Activated T-cell treated with anti-CD3 and anti-CD28 coated beads, Interleukin-2, amount 50 U/mL, for 24 hours (primary cell): ENCODE measurements around the gene ADORA1.

ENCODE experiments used
- DNase-seq: peaks from one replicate; pipeline ENCODE4 v3.0.0-alpha.2; 2020
- H3K27ac Mint-ChIP-seq: 2 replicates; pipeline ENCODE4 v1.8.0; 2020; ENCODE audit warnings: mild to moderate bottlenecking, mixed read lengths
- H3K27me3 Mint-ChIP-seq: 2 replicates; pipeline ENCODE4 v1.8.0; 2020; ENCODE audit warnings: mixed read lengths
- H3K36me3 Mint-ChIP-seq: 2 replicates; pipeline ENCODE4 v1.8.0; 2020; ENCODE audit warnings: low read depth, mixed read lengths
- H3K4me1 Mint-ChIP-seq: 2 replicates; pipeline ENCODE4 v1.8.0; 2020; ENCODE audit warnings: low read depth, mixed read lengths
- H3K4me3 Mint-ChIP-seq: 2 replicates; pipeline ENCODE4 v1.8.0; 2020; ENCODE audit warnings: mild to moderate bottlenecking, moderate library complexity, mixed read lengths
- H3K9me3 Mint-ChIP-seq: 2 replicates; pipeline ENCODE4 v1.8.0; 2020; ENCODE audit warnings: mixed read lengths

ADORA1 gene

GRCh38 chr1:203124011-203124410 lies 3.5 kb upstream of the ADORA1 start:
- H3K27ac Mint-ChIP-seq: no peak overlapping the region
- H3K9me3 Mint-ChIP-seq: no peaks in the 10 kb centered on the region
- peaks cover 11% of the 10 kb centered on the region for H3K4me1 Mint-ChIP-seq
- no peaks in the 10 kb centered on the region for H3K36me3 Mint-ChIP-seq
- H3K4me3 Mint-ChIP-seq: no peak overlapping the region
- no peak for DNase-seq
- H3K27me3 Mint-ChIP-seq: peaks cover 82% of the 10 kb centered on the region

- no peaks in the 10 kb centered on the region for H3K36me3 Mint-ChIP-seq
- H3K27ac Mint-ChIP-seq: no peak overlapping the region
- H3K4me3 Mint-ChIP-seq: no peak overlapping the region
- H3K27me3 Mint-ChIP-seq: peaks cover 84% of the 10 kb centered on the region
- no peak for DNase-seq
- peaks cover 11% of the 10 kb centered on the region for H3K4me1 Mint-ChIP-seq
- no peaks in the 10 kb centered on the region for H3K9me3 Mint-ChIP-seq
Observed at GRCh38 chr1:203124546-203125317, 2.8 kb upstream of the ADORA1 start.

GRCh38 chr1:203126151-203126865 lies 1.2 kb upstream of the ADORA1 start:
- Mint-ChIP-seq H3K27me3 (peaks cover 77% of the 10 kb centered on the region), H3K9me3 (no peaks in the 10 kb centered on the region), H3K36me3 (no peaks in the 10 kb centered on the region), H3K4me1 (peaks cover 11% of the 10 kb centered on the region), H3K27ac (no peak overlapping the region), H3K4me3 (no peak overlapping the region)
- peak; percentile 9 for DNase-seq

- Mint-ChIP-seq H3K36me3 (no peaks in the 10 kb centered on the region), H3K27me3 (peaks cover 70% of the 10 kb centered on the region), H3K27ac (no peak overlapping the region), H3K9me3 (no peaks in the 10 kb centered on the region), H3K4me1 (peaks cover 11% of the 10 kb centered on the region), H3K4me3 (no peak overlapping the region)
- DNase-seq: peak; percentile 13
Observed at GRCh38 chr1:203126866-203127665, 460 bp upstream of the ADORA1 start.

- no peak for DNase-seq
- Mint-ChIP-seq H3K4me3 (no peak overlapping the region), H3K27ac (no peak overlapping the region), H3K4me1 (peaks cover 11% of the 10 kb centered on the region), H3K36me3 (no peaks in the 10 kb centered on the region), H3K27me3 (peaks cover 68% of the 10 kb centered on the region), H3K9me3 (no peaks in the 10 kb centered on the region)
Observed at GRCh38 chr1:203128431-203128715, 847 bp downstream of the ADORA1 start.

GRCh38 chr1:203128716-203129500 lies 1.4 kb downstream of the ADORA1 start:
- Mint-ChIP-seq H3K36me3 (no peaks in the 10 kb centered on the region), H3K27ac (no peak overlapping the region), H3K4me3 (no peak overlapping the region), H3K4me1 (peaks cover 11% of the 10 kb centered on the region), H3K9me3 (no peaks in the 10 kb centered on the region), H3K27me3 (peaks cover 66% of the 10 kb centered on the region)
- peak; percentile 22 for DNase-seq

GRCh38 chr1:203129501-203130231 lies 2.1 kb downstream of the ADORA1 start:
- Mint-ChIP-seq H3K4me3 (no peak overlapping the region), H3K4me1 (peaks cover 11% of the 10 kb centered on the region), H3K27me3 (peaks cover 58% of the 10 kb centered on the region), H3K9me3 (no peaks in the 10 kb centered on the region), H3K27ac (no peak overlapping the region), H3K36me3 (no peaks in the 10 kb centered on the region)
- DNase-seq: peak; percentile 15

GRCh38 chr1:203130358-203130985 lies 2.9 kb downstream of the ADORA1 start:
- peak; percentile 11 for DNase-seq
- no peak overlapping the region for H3K27ac Mint-ChIP-seq
- no peaks in the 10 kb centered on the region for H3K9me3 Mint-ChIP-seq
- H3K27me3 Mint-ChIP-seq: peaks cover 50% of the 10 kb centered on the region
- H3K4me3 Mint-ChIP-seq: no peak overlapping the region
- H3K4me1 Mint-ChIP-seq: peaks cover 11% of the 10 kb centered on the region
- H3K36me3 Mint-ChIP-seq: no peaks in the 10 kb centered on the region

- no peak overlapping the region for H3K4me3 Mint-ChIP-seq
- no peaks in the 10 kb centered on the region for H3K36me3 Mint-ChIP-seq
- peaks cover 44% of the 10 kb centered on the region for H3K27me3 Mint-ChIP-seq
- H3K4me1 Mint-ChIP-seq: peaks cover 18% of the 10 kb centered on the region
- no peak overlapping the region for H3K27ac Mint-ChIP-seq
- H3K9me3 Mint-ChIP-seq: no peaks in the 10 kb centered on the region
- peak; percentile 17 for DNase-seq
Observed at GRCh38 chr1:203131548-203132200, 4.1 kb downstream of the ADORA1 start.

GRCh38 chr1:203133970-203134725 lies 6.6 kb downstream of the ADORA1 start:
- no peak overlapping the region for H3K27ac Mint-ChIP-seq
- peaks cover 7% of the 10 kb centered on the region for H3K4me1 Mint-ChIP-seq
- H3K27me3 Mint-ChIP-seq: peaks cover 20% of the 10 kb centered on the region
- H3K36me3 Mint-ChIP-seq: no peaks in the 10 kb centered on the region
- H3K9me3 Mint-ChIP-seq: no peaks in the 10 kb centered on the region
- DNase-seq: peak; percentile 17
- no peak overlapping the region for H3K4me3 Mint-ChIP-seq

- Mint-ChIP-seq H3K27ac (no peak overlapping the region), H3K4me3 (no peak overlapping the region), H3K9me3 (no peaks in the 10 kb centered on the region), H3K27me3 (peaks cover 8% of the 10 kb centered on the region), H3K36me3 (no peaks in the 10 kb centered on the region), H3K4me1 (peaks cover 7% of the 10 kb centered on the region)
- no peak for DNase-seq
Observed at GRCh38 chr1:203135636-203136305, 8.2 kb downstream of the ADORA1 start.

- DNase-seq: no peak
- H3K4me1 Mint-ChIP-seq: peaks cover 7% of the 10 kb centered on the region
- no peak overlapping the region for H3K27ac Mint-ChIP-seq
- no peaks in the 10 kb centered on the region for H3K9me3 Mint-ChIP-seq
- H3K36me3 Mint-ChIP-seq: no peaks in the 10 kb centered on the region
- H3K27me3 Mint-ChIP-seq: peaks cover 8% of the 10 kb centered on the region
- H3K4me3 Mint-ChIP-seq: no peak overlapping the region
Observed at GRCh38 chr1:203136409-203137042, 9.0 kb downstream of the ADORA1 start.
